Fibroblast of lung (primary cell): ENCODE data around the gene MYO1D. TPM values are rescaled to one million over a fixed set of nuclear protein-coding genes. Genes with fewer than 3 reads are reported as not detected.

Source experiments
- DNase-seq, 2 donors: peaks; one replicate each; pipeline versions ENCODE4 v3.0.0 to v3.0.0-alpha.2; 2010; ENCODE audit warnings: low read depth in 2 of 2
- H2AFZ ChIP-seq: 2 replicates; pipeline ENCODE4 v1.5.1; 2012; ENCODE audit warnings: low read length, control low read depth, inconsistent platforms
- H3K27ac ChIP-seq: 2 replicates; pipeline ENCODE4 v1.5.1; 2011; ENCODE audit warnings: low read length, control low read depth; ENCODE audit not compliant: insufficient read depth
- H3K27me3 ChIP-seq: 2 replicates; pipeline ENCODE4 v1.5.1; 2011; ENCODE audit warnings: mild to moderate bottlenecking, low read length; ENCODE audit not compliant: control insufficient read depth, insufficient read depth
- H3K36me3 ChIP-seq: 2 replicates; pipeline ENCODE4 v1.5.1; 2011; ENCODE audit warnings: low read length; ENCODE audit not compliant: control insufficient read depth, insufficient read depth
- H3K4me1 ChIP-seq: 2 replicates; pipeline ENCODE4 v1.5.1; 2011; ENCODE audit warnings: low read length; ENCODE audit not compliant: control insufficient read depth, insufficient read depth; ENCODE audit errors: extremely low read depth
- H3K4me2 ChIP-seq: 2 replicates; pipeline ENCODE4 v1.5.1; 2011; ENCODE audit warnings: low read length, control low read depth; ENCODE audit not compliant: insufficient read depth; ENCODE audit errors: extremely low read depth
- H3K4me3 ChIP-seq, 4 experiments: fragments of 200-600 bp in 1 of 4; sonication (generic) in 1 of 4; replicated peaks in 1 of 4; 2 replicates each; pipeline ENCODE4 v1.5.1; 2011 to 2016; ENCODE audit warnings: low read length in 4 of 4, low read depth in 3 of 4, mild to moderate bottlenecking in 3 of 4, control low read depth in 2 of 4, inconsistent platforms in 1 of 4, mixed read lengths in 1 of 4; ENCODE audit not compliant: insufficient read depth in 1 of 4; ENCODE audit errors: control extremely low read depth in 1 of 4
- H3K79me2 ChIP-seq: 2 replicates; pipeline ENCODE4 v1.5.1; 2012; ENCODE audit warnings: mild to moderate bottlenecking, low read length, inconsistent platforms; ENCODE audit not compliant: control insufficient read depth, insufficient read depth
- H3K9ac ChIP-seq: 2 replicates; pipeline ENCODE4 v1.5.1; 2011; ENCODE audit warnings: mild to moderate bottlenecking, low read length, control low read depth; ENCODE audit not compliant: insufficient read depth
- H3K9me3 ChIP-seq: 2 replicates; pipeline ENCODE4 v1.5.1; 2012; ENCODE audit warnings: low read depth, low read length; ENCODE audit not compliant: control insufficient read depth, insufficient read depth
- H4K20me1 ChIP-seq: 2 replicates; pipeline ENCODE4 v1.5.1; 2011; ENCODE audit warnings: low read length; ENCODE audit not compliant: control insufficient read depth, insufficient read depth; ENCODE audit errors: extremely low read depth
- CTCF ChIP-seq, 2 donors: IDR thresholded peaks in 1 of 2; conservative IDR thresholded peaks in 1 of 2; 1 replicate in 1 of 2; 2 replicates in 1 of 2; pipeline ENCODE4 v1.5.1; 2011 to 2012; ENCODE audit warnings: low read length in 2 of 2, control low read depth in 1 of 2, inconsistent platforms in 1 of 2, low read depth in 1 of 2, mild to moderate bottlenecking in 1 of 2
- EZH2 ChIP-seq: IDR thresholded peaks from 2 replicates; pipeline ENCODE4 v1.5.1; 2012; ENCODE audit warnings: low read length, control low read depth, mild to moderate bottlenecking; ENCODE audit errors: missing control alignments
- polyA plus RNA-seq, 2 donors: library from polyadenylated mRNA; depleted of rRNA in 1 of 2; stranded (reverse) in 1 of 2; unstranded in 1 of 2; fragments of >200 nt; gene quantifications; 2 replicates each; pipeline ENCODE4 v1.2.1, GENCODE V29; 2011 to 2012; ENCODE audit warnings: missing spikeins in 1 of 2
- total RNA-seq: library from RNA; depleted of rRNA; stranded (reverse); fragments of >200 nt; gene quantifications from 2 replicates; pipeline ENCODE4 v1.2.1, GENCODE V29; 2014

Gene MYO1D
- total and polyA plus RNA-seq, 2 donors (not counting 1 experiment from before 2014, with no cell fraction given): 35.0 to 46.6 TPM

- H3K27ac ChIP-seq: no peak overlapping the region
- H4K20me1 ChIP-seq: no peaks in the 10 kb centered on the region
- H3K4me3 ChIP-seq: no peak overlapping the region
- TF ChIP-seq EZH2: no peak
- no peak for TF ChIP-seq CTCF (conservative IDR thresholded peaks at IDR 0.05 in 1 of 2, IDR thresholded peaks at IDR 0.05 in 1 of 2; ENCODE audit: low read depth in 1 of 2, low read length in 2 of 2)
- no peak overlapping the region for H3K9ac ChIP-seq
- no peak overlapping the region for H3K4me2 ChIP-seq
- no peaks in the 10 kb centered on the region for H3K36me3 ChIP-seq
- DNase-seq: no peak
- no peaks in the 10 kb centered on the region for H3K27me3 ChIP-seq
- H3K4me1 ChIP-seq: peaks cover 4% of the 10 kb centered on the region
- H3K79me2 ChIP-seq: no peaks in the 10 kb centered on the region
- H3K9me3 ChIP-seq: no peaks in the 10 kb centered on the region
- H2AFZ ChIP-seq: no peak overlapping the region
Measured at GRCh38 chr17:32493571-32493970, 383.4 kb downstream of the MYO1D start.

DNA sequence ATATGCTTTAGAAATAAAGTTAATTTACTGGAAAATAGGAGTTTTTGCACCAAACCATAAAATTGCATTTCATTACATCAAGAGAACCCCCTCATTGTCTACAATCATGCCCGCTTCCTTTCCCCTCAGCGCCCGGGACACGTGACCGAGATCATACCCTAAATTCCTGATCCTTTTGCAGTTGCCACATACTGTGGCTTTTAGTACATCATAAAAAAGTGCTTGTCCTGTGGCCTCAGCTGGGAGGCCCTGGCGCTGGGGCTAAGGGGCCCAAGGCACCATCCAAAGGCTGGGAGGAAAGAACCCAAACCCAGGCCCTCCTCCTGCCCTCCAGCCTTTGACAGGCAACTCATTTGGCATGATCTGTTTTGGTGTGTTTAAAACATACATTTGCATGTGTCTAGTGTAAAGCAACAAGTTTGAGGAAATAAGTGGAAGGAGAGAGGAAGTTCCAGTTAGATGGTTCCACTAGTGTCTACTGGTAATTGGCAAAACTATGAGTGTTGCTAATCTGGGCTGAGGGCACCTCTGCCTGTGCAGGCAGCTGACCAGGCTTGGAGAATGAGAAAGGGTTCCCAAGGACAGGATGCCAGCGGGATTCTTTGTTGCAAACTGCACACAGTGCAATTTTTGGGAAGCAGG, 384.2 kb downstream of the MYO1D start:
- H4K20me1 ChIP-seq: no peaks in the 10 kb centered on the region
- no peaks in the 10 kb centered on the region for H3K9me3 ChIP-seq
- no peak overlapping the region for H3K27ac ChIP-seq
- H3K9ac ChIP-seq: no peak overlapping the region
- TF ChIP-seq EZH2: no peak
- no peak for TF ChIP-seq CTCF (conservative IDR thresholded peaks at IDR 0.05 in 1 of 2, IDR thresholded peaks at IDR 0.05 in 1 of 2; ENCODE audit: low read depth in 1 of 2, low read length in 2 of 2)
- no peaks in the 10 kb centered on the region for H3K36me3 ChIP-seq
- no peak for DNase-seq
- H3K79me2 ChIP-seq: no peaks in the 10 kb centered on the region
- H3K4me2 ChIP-seq: no peak overlapping the region
- H3K27me3 ChIP-seq: no peaks in the 10 kb centered on the region
- peaks cover 4% of the 10 kb centered on the region for H3K4me1 ChIP-seq
- no peak overlapping the region for H2AFZ ChIP-seq
- H3K4me3 ChIP-seq: no peak overlapping the region

DNA sequence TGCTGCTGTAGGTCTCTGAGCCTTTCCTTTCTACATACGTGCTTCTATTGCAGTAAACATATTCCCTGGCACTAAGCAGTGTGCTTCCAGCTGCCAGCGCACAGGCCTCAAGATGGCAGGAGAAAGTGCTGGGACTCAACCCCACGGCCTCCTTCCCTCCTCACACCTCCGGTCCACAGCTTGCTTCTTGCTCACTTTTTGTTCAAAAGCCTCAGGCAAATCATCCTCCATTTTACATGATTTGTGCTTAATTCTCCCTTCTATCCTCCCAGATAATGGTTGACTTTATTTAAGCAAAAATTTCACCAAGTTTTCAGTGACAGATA, 384.7 kb downstream of the MYO1D start:
- Histone ChIP-seq H3K4me1 (peaks cover 7% of the 10 kb centered on the region), H3K4me3 (no peak overlapping the region), H3K4me2 (no peak overlapping the region), H4K20me1 (no peaks in the 10 kb centered on the region), H3K79me2 (no peaks in the 10 kb centered on the region), H2AFZ (no peak overlapping the region), H3K27me3 (no peaks in the 10 kb centered on the region), H3K27ac (no peak overlapping the region), H3K9me3 (no peaks in the 10 kb centered on the region), H3K9ac (no peak overlapping the region), H3K36me3 (no peaks in the 10 kb centered on the region)
- no peak for DNase-seq
- TF ChIP-seq CTCF (conservative IDR thresholded peaks at IDR 0.05 in 1 of 2, IDR thresholded peaks at IDR 0.05 in 1 of 2; ENCODE audit: low read depth in 1 of 2, low read length in 2 of 2): no peak
